Suprapubic skin (tissue), 4 donors: ENCODE results near the gene KCNJ9. TPM values are rescaled to one million over a fixed set of nuclear protein-coding genes. Genes with fewer than 3 reads are reported as not detected.

ENCODE experiments used
- DNase-seq, 2 donors: peaks; one replicate each; pipeline ENCODE4 v3.0.0-alpha.2; 2019; ENCODE audit warnings: low spot score in 2 of 2
- H3K27ac ChIP-seq: fragments of 200-600 bp; sonication (generic); one replicate; pipeline ENCODE4 v1.5.1; 2019
- H3K27me3 ChIP-seq: fragments of 200-600 bp; sonication (generic); one replicate; pipeline ENCODE4 v1.5.1; 2019
- H3K36me3 ChIP-seq: fragments of 200-600 bp; sonication (generic); one replicate; pipeline ENCODE4 v1.5.1; 2019
- H3K4me1 ChIP-seq: fragments of 200-600 bp; sonication (generic); one replicate; pipeline ENCODE4 v1.5.1; 2019
- H3K4me3 ChIP-seq: fragments of 200-600 bp; sonication (generic); one replicate; pipeline ENCODE4 v1.5.1; 2019; ENCODE audit warnings: mild to moderate bottlenecking
- H3K9me3 ChIP-seq: fragments of 200-600 bp; sonication (generic); one replicate; pipeline ENCODE4 v1.5.1; 2019
- EP300 ChIP-seq: sonication (generic); formaldehyde crosslinking; IDR thresholded peaks from one replicate; pipeline ENCODE4 v1.6.1; 2017; ENCODE audit warnings: antibody characterized with exemption
- POLR2A ChIP-seq, 2 donors: fragments of 450-650 bp; IDR thresholded peaks; one replicate each; pipeline ENCODE4 v1.6.1; 2017; ENCODE audit warnings: antibody characterized with exemption in 2 of 2, mild to moderate bottlenecking in 2 of 2, moderate library complexity in 2 of 2
- POLR2AphosphoS5 ChIP-seq, 3 donors: sonication (generic); formaldehyde crosslinking; IDR thresholded peaks; one replicate each; pipeline ENCODE4 v1.6.1; 2017; ENCODE audit warnings: antibody characterized with exemption in 3 of 3
- WGBS: methylation state at CpG from one replicate; pipeline ENCODE4 v1.1.5; 2018; 5-methylcytosine and 5-hydroxymethylcytosine counted together
- total RNA-seq, 4 donors: library from RNA; depleted of rRNA; stranded (reverse); fragments of >200 nt; gene quantifications; one replicate each; pipeline ENCODE4 v1.1.0, GENCODE V29; 2016
- TF ChIP-seq, protein P1 (sequence below), 2 donors: fragments of 200-600 bp in 1 of 2; fragments of 450-650 bp in 1 of 2; sonication (generic) in 1 of 2; IDR thresholded peaks; one replicate each; pipeline ENCODE4 v1.5.1; 2016 to 2019; ENCODE audit warnings: antibody characterized with exemption in 2 of 2, mild to moderate bottlenecking in 1 of 2, moderate library complexity in 1 of 2

Gene KCNJ9
- total RNA-seq, 4 donors from 2014 or later, result 0.13 TPM; not detected in 3

- 100% methylated on average over 4 of the region's 9 CpGs for WGBS
- H3K27ac ChIP-seq, result no peak overlapping the region
- H3K4me3 ChIP-seq, result no peak overlapping the region
- no peaks in the 10 kb centered on the region for H3K27me3 ChIP-seq
- H3K9me3 ChIP-seq, result no peaks in the 10 kb centered on the region
- H3K4me1 ChIP-seq, result peaks cover 21% of the 10 kb centered on the region
- no peak for DNase-seq
- TF ChIP-seq POLR2A (IDR thresholded peaks at IDR 0.05), result no peak
- no peak for TF ChIP-seq EP300
- TF ChIP-seq, protein P1, sequence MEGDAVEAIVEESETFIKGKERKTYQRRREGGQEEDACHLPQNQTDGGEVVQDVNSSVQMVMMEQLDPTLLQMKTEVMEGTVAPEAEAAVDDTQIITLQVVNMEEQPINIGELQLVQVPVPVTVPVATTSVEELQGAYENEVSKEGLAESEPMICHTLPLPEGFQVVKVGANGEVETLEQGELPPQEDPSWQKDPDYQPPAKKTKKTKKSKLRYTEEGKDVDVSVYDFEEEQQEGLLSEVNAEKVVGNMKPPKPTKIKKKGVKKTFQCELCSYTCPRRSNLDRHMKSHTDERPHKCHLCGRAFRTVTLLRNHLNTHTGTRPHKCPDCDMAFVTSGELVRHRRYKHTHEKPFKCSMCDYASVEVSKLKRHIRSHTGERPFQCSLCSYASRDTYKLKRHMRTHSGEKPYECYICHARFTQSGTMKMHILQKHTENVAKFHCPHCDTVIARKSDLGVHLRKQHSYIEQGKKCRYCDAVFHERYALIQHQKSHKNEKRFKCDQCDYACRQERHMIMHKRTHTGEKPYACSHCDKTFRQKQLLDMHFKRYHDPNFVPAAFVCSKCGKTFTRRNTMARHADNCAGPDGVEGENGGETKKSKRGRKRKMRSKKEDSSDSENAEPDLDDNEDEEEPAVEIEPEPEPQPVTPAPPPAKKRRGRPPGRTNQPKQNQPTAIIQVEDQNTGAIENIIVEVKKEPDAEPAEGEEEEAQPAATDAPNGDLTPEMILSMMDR (IDR thresholded peaks at IDR 0.05), result no peak
- TF ChIP-seq POLR2AphosphoS5 (IDR thresholded peaks at IDR 0.05), result no peak
- H3K36me3 ChIP-seq, result no peaks in the 10 kb centered on the region
Observed at GRCh38 chr1:160127381-160127780, 46.0 kb downstream of the KCNJ9 start.

- 69% methylated on average over 7 of the region's 7 CpGs for WGBS
- no peak for DNase-seq
- TF ChIP-seq POLR2AphosphoS5 (IDR thresholded peaks at IDR 0.05) (no peak), EP300 (no peak), POLR2A (IDR thresholded peaks at IDR 0.05) (no peak)
- TF ChIP-seq, protein P1 (IDR thresholded peaks at IDR 0.05), result no peak
- no peaks in the 10 kb centered on the region for H3K27me3 ChIP-seq
- H3K27ac ChIP-seq, result no peak overlapping the region
- peaks cover 21% of the 10 kb centered on the region for H3K4me1 ChIP-seq
- no peaks in the 10 kb centered on the region for H3K36me3 ChIP-seq
- no peak overlapping the region for H3K4me3 ChIP-seq
- H3K9me3 ChIP-seq, result no peaks in the 10 kb centered on the region
Observed at GRCh38 chr1:160127865-160128523, 46.7 kb downstream of the KCNJ9 start.

DNA sequence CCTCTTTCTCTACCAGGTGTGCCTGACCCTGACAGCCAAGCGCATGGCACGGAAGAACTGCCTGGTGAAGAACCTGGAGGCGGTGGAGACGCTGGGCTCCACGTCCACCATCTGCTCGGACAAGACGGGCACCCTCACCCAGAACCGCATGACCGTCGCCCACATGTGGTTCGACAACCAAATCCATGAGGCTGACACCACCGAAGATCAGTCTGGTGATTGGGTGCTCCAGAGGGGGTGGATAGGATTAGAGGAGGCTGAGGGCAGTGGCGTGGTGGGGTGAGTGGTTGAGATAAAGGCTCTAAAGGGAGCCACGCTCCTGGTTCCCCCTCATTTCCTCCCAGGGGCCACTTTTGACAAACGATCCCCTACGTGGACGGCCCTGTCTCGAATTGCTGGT lies 47.3 kb downstream of the KCNJ9 start:
- Histone ChIP-seq H3K27ac (no peak overlapping the region), H3K27me3 (no peaks in the 10 kb centered on the region), H3K9me3 (no peaks in the 10 kb centered on the region), H3K4me1 (peaks cover 21% of the 10 kb centered on the region), H3K36me3 (no peaks in the 10 kb centered on the region), H3K4me3 (no peak overlapping the region)
- 95% methylated on average over 16 of the region's 18 CpGs for WGBS
- no peak for DNase-seq
- TF ChIP-seq POLR2A (IDR thresholded peaks at IDR 0.05) (no peak), POLR2AphosphoS5 (IDR thresholded peaks at IDR 0.05) (no peak), EP300 (no peak)
- TF ChIP-seq, protein P1 (IDR thresholded peaks at IDR 0.05), result no peak

DNA sequence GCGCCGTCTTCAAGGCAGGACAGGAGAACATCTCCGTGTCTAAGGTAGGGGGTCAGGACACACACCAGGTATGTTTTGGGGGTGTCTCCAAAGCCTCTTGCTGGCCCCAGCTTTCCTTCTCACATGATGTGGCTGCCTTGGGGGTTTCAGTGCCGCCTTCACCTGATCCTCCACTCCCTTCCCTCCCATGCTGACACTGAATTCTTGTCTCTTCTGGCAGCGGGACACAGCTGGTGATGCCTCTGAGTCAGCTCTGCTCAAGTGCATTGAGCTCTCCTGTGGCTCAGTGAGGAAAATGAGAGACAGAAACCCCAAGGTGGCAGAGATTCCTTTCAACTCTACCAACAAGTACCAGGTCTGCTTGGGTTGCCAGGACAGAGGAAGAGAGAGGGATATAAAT lies 47.7 kb downstream of the KCNJ9 start:
- H3K4me1 ChIP-seq, result peaks cover 17% of the 10 kb centered on the region
- no peaks in the 10 kb centered on the region for H3K9me3 ChIP-seq
- WGBS, result 88% methylated on average over 5 of the region's 5 CpGs
- H3K27ac ChIP-seq, result no peak overlapping the region
- no peak for TF ChIP-seq EP300
- no peak for TF ChIP-seq POLR2A (IDR thresholded peaks at IDR 0.05)
- no peak for TF ChIP-seq POLR2AphosphoS5 (IDR thresholded peaks at IDR 0.05)
- TF ChIP-seq, protein P1 (IDR thresholded peaks at IDR 0.05), result no peak
- no peaks in the 10 kb centered on the region for H3K27me3 ChIP-seq
- H3K4me3 ChIP-seq, result no peak overlapping the region
- no peak for DNase-seq
- H3K36me3 ChIP-seq, result no peaks in the 10 kb centered on the region

DNA sequence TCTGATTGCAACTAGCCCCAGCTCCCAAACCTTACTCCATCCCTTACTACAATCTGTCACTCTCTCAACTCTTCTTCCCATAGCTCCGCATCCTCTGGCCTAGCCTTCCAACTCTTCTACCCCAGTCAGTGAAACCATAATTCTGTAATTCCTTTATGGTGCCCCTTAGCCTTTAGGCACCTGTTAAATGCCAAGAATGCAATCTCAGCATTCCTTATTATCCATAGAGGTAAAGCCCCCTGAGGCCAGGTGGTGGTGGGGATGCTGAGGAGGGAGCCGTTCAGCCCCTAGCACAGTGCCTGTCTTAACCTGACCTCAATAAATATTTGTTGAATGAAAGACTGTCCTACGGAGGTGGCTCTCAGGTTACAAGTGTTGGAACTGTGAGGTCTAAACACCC lies 48.2 kb downstream of the KCNJ9 start:
- Histone ChIP-seq H3K4me3 (no peak overlapping the region), H3K27ac (no peak overlapping the region), H3K4me1 (peaks cover 14% of the 10 kb centered on the region), H3K36me3 (no peaks in the 10 kb centered on the region), H3K27me3 (no peaks in the 10 kb centered on the region), H3K9me3 (no peaks in the 10 kb centered on the region)
- DNase-seq, result no peak
- WGBS, result 83% methylated on average over 3 of the region's 3 CpGs
- TF ChIP-seq POLR2AphosphoS5 (IDR thresholded peaks at IDR 0.05) (no peak), POLR2A (IDR thresholded peaks at IDR 0.05) (no peak), EP300 (no peak)
- TF ChIP-seq, protein P1 (IDR thresholded peaks at IDR 0.05), result no peak
